Measurements from ENCODE around the gene AMH. TPM values are rescaled to one million over a fixed set of nuclear protein-coding genes. Genes with fewer than 3 reads are reported as not detected.

The AMH gene
- total and polyA plus RNA-seq, 4 donors: 0.73 to 3.5 (median 1.8) TPM

DNA sequence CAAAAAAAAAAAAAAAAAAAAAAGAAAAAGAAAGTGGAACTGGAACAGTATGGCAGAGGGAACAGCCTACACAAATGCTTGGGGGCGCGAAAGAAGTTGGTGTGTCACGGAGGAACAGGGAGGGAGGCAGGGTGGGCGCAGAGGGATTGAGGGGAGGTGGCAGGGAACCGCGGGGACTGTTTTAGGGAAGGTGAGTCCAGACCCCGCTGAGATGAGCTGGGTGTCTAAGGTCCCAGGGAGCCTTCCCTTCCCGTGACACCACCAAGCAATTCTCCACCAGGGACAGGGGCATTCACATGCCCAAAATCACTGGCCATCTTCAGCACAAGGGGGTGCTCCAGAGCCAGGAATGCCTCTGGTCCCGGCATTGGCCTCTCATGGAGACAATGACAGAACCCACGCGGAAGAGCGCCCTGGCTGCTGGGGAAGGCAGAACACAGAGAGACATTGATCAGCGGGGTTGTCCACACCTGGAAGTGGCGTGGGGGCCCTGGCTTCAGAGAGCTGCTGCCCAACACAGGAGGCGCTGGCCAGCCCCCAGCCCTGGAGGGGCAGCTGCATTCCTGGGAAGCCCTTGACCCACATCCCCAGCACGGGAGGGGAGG is 25.9 kb downstream of the AMH start:
- TF ChIP-seq, protein P1, sequence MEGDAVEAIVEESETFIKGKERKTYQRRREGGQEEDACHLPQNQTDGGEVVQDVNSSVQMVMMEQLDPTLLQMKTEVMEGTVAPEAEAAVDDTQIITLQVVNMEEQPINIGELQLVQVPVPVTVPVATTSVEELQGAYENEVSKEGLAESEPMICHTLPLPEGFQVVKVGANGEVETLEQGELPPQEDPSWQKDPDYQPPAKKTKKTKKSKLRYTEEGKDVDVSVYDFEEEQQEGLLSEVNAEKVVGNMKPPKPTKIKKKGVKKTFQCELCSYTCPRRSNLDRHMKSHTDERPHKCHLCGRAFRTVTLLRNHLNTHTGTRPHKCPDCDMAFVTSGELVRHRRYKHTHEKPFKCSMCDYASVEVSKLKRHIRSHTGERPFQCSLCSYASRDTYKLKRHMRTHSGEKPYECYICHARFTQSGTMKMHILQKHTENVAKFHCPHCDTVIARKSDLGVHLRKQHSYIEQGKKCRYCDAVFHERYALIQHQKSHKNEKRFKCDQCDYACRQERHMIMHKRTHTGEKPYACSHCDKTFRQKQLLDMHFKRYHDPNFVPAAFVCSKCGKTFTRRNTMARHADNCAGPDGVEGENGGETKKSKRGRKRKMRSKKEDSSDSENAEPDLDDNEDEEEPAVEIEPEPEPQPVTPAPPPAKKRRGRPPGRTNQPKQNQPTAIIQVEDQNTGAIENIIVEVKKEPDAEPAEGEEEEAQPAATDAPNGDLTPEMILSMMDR (IDR thresholded peaks at IDR 0.05; ENCODE audit: control extremely low read depth, extremely low read depth): peak; percentile 48
- peaks cover 0 to 35% (median 14%) of the 10 kb centered on the region in 5 donors for H3K4me1 ChIP-seq (ENCODE audit: control insufficient read depth in 5 of 5, insufficient read depth in 5 of 5, low read length in 5 of 5)
- H3K4me3 ChIP-seq: no peak overlapping the region
- H3K36me3 ChIP-seq (ENCODE audit: control insufficient read depth in 4 of 4, insufficient read depth in 4 of 4, low read length in 4 of 4): peaks cover 4 to 31% (median 11%) of the 10 kb centered on the region in 4 donors
- ATAC-seq (ENCODE audit: insufficient read depth, low FRiP score): no peak
- peak overlapping the region in 1 of 2 donors; percentile 79 for H3K27ac ChIP-seq (ENCODE audit: low read depth in 1 of 2, low read length in 1 of 2)
- 55 to 63% methylated on average over 15 to 16 of the region's 16 CpGs for WGBS, 2 donors
- H3K9me3 ChIP-seq (ENCODE audit: control insufficient read depth in 4 of 4, insufficient read depth in 3 of 4, low read length in 3 of 4): no peaks in the 10 kb centered on the region
- no peaks in the 10 kb centered on the region for H3K27me3 ChIP-seq (ENCODE audit: control insufficient read depth in 3 of 3, insufficient read depth in 3 of 3, low read length in 2 of 3)
- no peak overlapping the region for H3K9ac ChIP-seq (ENCODE audit: insufficient read depth in 1 of 2, low read length in 2 of 2)
- DNase-seq: peak; percentile 65 to 76 (median 72)

DNA sequence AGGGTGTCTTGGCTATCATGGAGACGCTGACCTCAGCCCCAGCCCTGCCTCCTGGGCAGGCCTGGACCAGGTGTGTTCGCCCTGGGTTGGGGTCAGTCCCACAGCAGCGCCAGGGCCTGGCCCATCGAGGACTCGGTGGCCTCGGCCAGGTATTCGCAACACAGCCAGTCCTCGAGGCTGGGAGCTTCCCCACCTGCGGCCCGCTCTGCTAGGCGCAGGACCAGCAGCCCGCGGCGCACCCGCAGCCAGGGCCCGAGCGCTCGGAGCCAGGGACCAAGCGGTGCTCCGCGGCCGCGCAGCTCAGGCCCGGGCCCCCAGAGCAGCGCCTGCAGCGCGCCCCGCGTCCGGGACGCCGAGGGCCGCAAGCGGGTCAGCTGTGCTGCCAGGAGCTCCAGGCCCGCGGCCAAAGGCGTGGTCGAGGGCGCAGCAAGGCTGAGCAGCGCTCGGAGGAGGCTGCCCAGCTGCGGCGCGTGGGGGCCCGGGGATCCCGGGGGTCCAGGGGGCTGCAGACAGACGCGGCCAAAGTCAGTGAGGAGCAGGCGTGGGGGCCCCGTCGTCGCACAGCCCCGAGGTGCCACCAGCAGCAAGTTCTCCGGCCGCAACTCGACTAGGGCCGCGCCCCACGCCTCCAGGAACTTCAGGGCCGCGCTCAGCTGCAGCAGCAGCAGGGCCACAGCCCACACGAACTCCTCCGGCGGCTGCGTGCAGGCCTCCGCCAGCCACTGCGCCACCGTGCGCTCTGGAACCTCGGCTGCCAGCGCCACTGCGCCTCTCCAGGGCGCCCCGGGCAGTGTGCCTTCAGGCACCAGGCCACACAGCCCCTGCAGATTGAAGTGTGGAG is 26.7 kb downstream of the AMH start:
- Histone ChIP-seq H3K36me3 (ENCODE audit: control insufficient read depth in 4 of 4, insufficient read depth in 4 of 4, low read length in 4 of 4) (peaks cover 4 to 31% (median 9%) of the 10 kb centered on the region in 4 donors), H3K4me3 (no peak overlapping the region), H3K9ac (ENCODE audit: insufficient read depth in 1 of 2, low read length in 2 of 2) (no peak overlapping the region), H3K27me3 (ENCODE audit: control insufficient read depth in 3 of 3, insufficient read depth in 3 of 3, low read length in 2 of 3) (no peaks in the 10 kb centered on the region), H3K27ac (ENCODE audit: low read depth in 1 of 2, low read length in 1 of 2) (peak overlapping the region in 1 of 2 donors; percentile 79), H3K4me1 (ENCODE audit: control insufficient read depth in 5 of 5, insufficient read depth in 5 of 5, low read length in 5 of 5) (peaks cover 0 to 35% (median 14%) of the 10 kb centered on the region in 5 donors), H3K9me3 (ENCODE audit: control insufficient read depth in 4 of 4, insufficient read depth in 3 of 4, low read length in 3 of 4) (no peaks in the 10 kb centered on the region)
- WGBS, 2 donors: 76 to 83% methylated on average over 73 to 74 of the region's 74 CpGs
- ATAC-seq (ENCODE audit: insufficient read depth, low FRiP score) (no peak), DNase-seq (peak in 2 of 3 donors; percentile 18 to 65)
- TF ChIP-seq, protein P1 (IDR thresholded peaks at IDR 0.05; ENCODE audit: control extremely low read depth, extremely low read depth): no peak

DNA sequence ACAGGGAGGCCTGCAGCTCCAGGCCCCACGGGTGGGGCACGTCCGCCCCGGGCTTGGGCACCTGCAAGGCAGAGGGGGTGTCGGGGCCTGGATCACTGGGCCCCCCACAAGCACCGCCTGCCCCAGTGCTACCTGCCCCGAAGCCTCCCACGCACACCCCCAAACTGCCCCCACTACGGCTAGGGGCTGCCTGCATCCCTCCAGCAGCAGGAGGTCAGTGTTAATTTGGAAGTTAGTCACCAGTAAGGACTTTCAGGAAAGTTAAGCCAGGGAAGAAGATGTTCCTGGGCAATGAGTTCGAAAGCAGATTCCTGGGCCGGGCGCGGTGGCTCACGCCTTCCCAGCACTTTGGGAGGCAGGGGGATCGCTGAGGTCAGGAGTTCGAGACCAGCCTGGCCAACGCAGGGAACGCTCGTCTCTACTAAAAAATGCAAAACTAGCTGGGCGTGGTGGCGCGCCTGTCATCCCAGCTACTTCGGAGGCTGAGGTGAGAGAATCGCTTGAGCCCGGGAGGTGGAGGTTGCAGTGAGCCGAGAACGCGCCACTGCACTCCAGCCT is 27.4 kb downstream of the AMH start:
- H3K4me3 ChIP-seq: no peak overlapping the region
- H3K9me3 ChIP-seq (ENCODE audit: control insufficient read depth in 4 of 4, insufficient read depth in 3 of 4, low read length in 3 of 4): no peaks in the 10 kb centered on the region
- peaks cover 0 to 32% (median 13%) of the 10 kb centered on the region in 5 donors for H3K4me1 ChIP-seq (ENCODE audit: control insufficient read depth in 5 of 5, insufficient read depth in 5 of 5, low read length in 5 of 5)
- peaks cover 4 to 28% (median 8%) of the 10 kb centered on the region in 4 donors for H3K36me3 ChIP-seq (ENCODE audit: control insufficient read depth in 4 of 4, insufficient read depth in 4 of 4, low read length in 4 of 4)
- 92 to 95% methylated on average over 28 of the region's 28 CpGs for WGBS, 2 donors
- ATAC-seq (ENCODE audit: insufficient read depth, low FRiP score) (no peak), DNase-seq (no peak)
- TF ChIP-seq, protein P1 (IDR thresholded peaks at IDR 0.05; ENCODE audit: control extremely low read depth, extremely low read depth): no peak
- peak overlapping the region in 1 of 2 donors; percentile 16 for H3K27ac ChIP-seq (ENCODE audit: low read depth in 1 of 2, low read length in 1 of 2)
- no peak overlapping the region for H3K9ac ChIP-seq (ENCODE audit: insufficient read depth in 1 of 2, low read length in 2 of 2)
- H3K27me3 ChIP-seq (ENCODE audit: control insufficient read depth in 3 of 3, insufficient read depth in 3 of 3, low read length in 2 of 3): no peaks in the 10 kb centered on the region

Measured in lung (tissue), 12 donors.